ENCODE measurements around the gene ST8SIA6. TPM values are rescaled to one million over a fixed set of nuclear protein-coding genes. Genes with fewer than 3 reads are reported as not detected.

The ST8SIA6 gene
- total RNA-seq, 2 donors from 2014 or later: 0.33 to 1.1 TPM

- Histone ChIP-seq H3K9me3 (ENCODE audit: control insufficient read depth, low read length) (no peaks in the 10 kb centered on the region), H3K27ac (ENCODE audit: low read depth, low read length) (no peak overlapping the region), H3K36me3 (ENCODE audit: control insufficient read depth, insufficient read depth, low read length) (no peaks in the 10 kb centered on the region), H3K27me3 (ENCODE audit: control insufficient read depth, insufficient read depth, low read length, poor library complexity, severe bottlenecking) (no peaks in the 10 kb centered on the region), H3K4me1 (ENCODE audit: control insufficient read depth, insufficient read depth, low read length) (no peaks in the 10 kb centered on the region), H3K4me3 (ENCODE audit: low read length) (no peak overlapping the region), H3K9ac (ENCODE audit: extremely low read depth, low read length, poor library complexity, severe bottlenecking) (no peak overlapping the region)
- peaks cover 12% of the 10 kb centered on the region for H3K27me3 Mint-ChIP-seq (ENCODE audit: insufficient read depth)
- no peak overlapping the region for H3K4me3 Mint-ChIP-seq
- H3K4me1 Mint-ChIP-seq: peaks cover 29% of the 10 kb centered on the region
- H3K9me3 Mint-ChIP-seq: no peaks in the 10 kb centered on the region
- no peaks in the 10 kb centered on the region for H3K36me3 Mint-ChIP-seq (ENCODE audit: low read depth)
- no peak for TF ChIP-seq CTCF (conservative IDR thresholded peaks at IDR 0.05)
- DNase-seq: no peak
- WGBS, 2 experiments (ENCODE audit: insufficient coverage in 1 of 2, insufficient read length in 1 of 2): 92 to 100% methylated on average over 4 to 6 of the region's 6 CpGs
- H3K27ac Mint-ChIP-seq: no peak overlapping the region
Measured at GRCh38 chr10:17429490-17429889, 24.9 kb downstream of the ST8SIA6 start.

GRCh38 chr10:17428351-17429097, 25.9 kb downstream of the ST8SIA6 start:
- Mint-ChIP-seq H3K4me1 (peaks cover 29% of the 10 kb centered on the region), H3K27me3 (ENCODE audit: insufficient read depth) (peaks cover 10% of the 10 kb centered on the region), H3K36me3 (ENCODE audit: low read depth) (no peaks in the 10 kb centered on the region), H3K9me3 (no peaks in the 10 kb centered on the region), H3K27ac (no peak overlapping the region), H3K4me3 (no peak overlapping the region)
- no peaks in the 10 kb centered on the region for H3K4me1 ChIP-seq (ENCODE audit: control insufficient read depth, insufficient read depth, low read length)
- H3K36me3 ChIP-seq (ENCODE audit: control insufficient read depth, insufficient read depth, low read length): no peaks in the 10 kb centered on the region
- no peak for TF ChIP-seq CTCF (conservative IDR thresholded peaks at IDR 0.05)
- H3K9ac ChIP-seq (ENCODE audit: extremely low read depth, low read length, poor library complexity, severe bottlenecking): no peak overlapping the region
- H3K27ac ChIP-seq (ENCODE audit: low read depth, low read length): no peak overlapping the region
- no peak overlapping the region for H3K4me3 ChIP-seq (ENCODE audit: low read length)
- WGBS, 2 experiments (ENCODE audit: insufficient coverage in 1 of 2, insufficient read length in 1 of 2): 88 to 89% methylated on average over 13 to 16 of the region's 17 CpGs
- H3K27me3 ChIP-seq (ENCODE audit: control insufficient read depth, insufficient read depth, low read length, poor library complexity, severe bottlenecking): no peaks in the 10 kb centered on the region
- DNase-seq: no peak
- no peaks in the 10 kb centered on the region for H3K9me3 ChIP-seq (ENCODE audit: control insufficient read depth, low read length)

- Histone ChIP-seq H3K9ac (ENCODE audit: extremely low read depth, low read length, poor library complexity, severe bottlenecking) (no peak overlapping the region), H3K9me3 (ENCODE audit: control insufficient read depth, low read length) (no peaks in the 10 kb centered on the region), H3K36me3 (ENCODE audit: control insufficient read depth, insufficient read depth, low read length) (no peaks in the 10 kb centered on the region), H3K27ac (ENCODE audit: low read depth, low read length) (no peak overlapping the region), H3K4me3 (ENCODE audit: low read length) (no peak overlapping the region), H3K27me3 (ENCODE audit: control insufficient read depth, insufficient read depth, low read length, poor library complexity, severe bottlenecking) (no peaks in the 10 kb centered on the region), H3K4me1 (ENCODE audit: control insufficient read depth, insufficient read depth, low read length) (no peaks in the 10 kb centered on the region)
- Mint-ChIP-seq H3K9me3 (no peaks in the 10 kb centered on the region), H3K27me3 (ENCODE audit: insufficient read depth) (peaks cover 10% of the 10 kb centered on the region), H3K4me1 (peaks cover 29% of the 10 kb centered on the region), H3K36me3 (ENCODE audit: low read depth) (no peaks in the 10 kb centered on the region), H3K27ac (no peak overlapping the region), H3K4me3 (no peak overlapping the region)
- WGBS, 2 experiments (ENCODE audit: insufficient coverage in 1 of 2, insufficient read length in 1 of 2): 73 to 91% methylated on average over 2 to 6 of the region's 6 CpGs
- no peak for DNase-seq
- no peak for TF ChIP-seq CTCF (conservative IDR thresholded peaks at IDR 0.05)
Measured at GRCh38 chr10:17427666-17428350, 26.6 kb downstream of the ST8SIA6 start.
